Caki2 (cell line): ENCODE measurements around the gene KLHL26. TPM values are rescaled to one million over a fixed set of nuclear protein-coding genes. Genes with fewer than 3 reads are reported as not detected.
"Not testable (repeated sequence)": the region's sequence is repeated elsewhere in the genome, so short reads cannot be mapped to it uniquely, and the experiment has no call there.

Experiments used
- DNase-seq: peaks from one replicate; pipeline ENCODE4 v3.0.0-alpha.2; 2015; ENCODE audit warnings: low read depth
- in situ Hi-C: cut with HindIII; loops from 2 replicates; pipeline ENCODE4 v1.10.0; 2016; ENCODE audit warnings: low sequenced_read_pairs, low pct_unique_long_range_greater_than_20kb, mixed read lengths
- total RNA-seq: library from RNA; depleted of rRNA; stranded (reverse); fragments of >200 nt; shearing (Covaris generic); gene quantifications from 2 replicates; pipeline ENCODE4 v1.2.3, GENCODE V29; 2014; ENCODE audit warnings: low replicate concordance; rRNA removed

Gene KLHL26
- total RNA-seq, result 4.1 and 11.2 TPM in 2 replicates

- DNase-seq, result no peak
- in situ Hi-C loops, result no loop called here
Measured at GRCh38 chr19:18636969-18637629, at the start of gene KLHL26. KLHL26 (plus strand) TSS chr19:18637028; CDS start chr19:18637055, 27 bp downstream.

GRCh38 chr19:18587561-18587960 lies 49.3 kb upstream of the KLHL26 start:
- no peak for DNase-seq
- in situ Hi-C loops, result no loop called here

- in situ Hi-C loops, result no loop called here
- DNase-seq, result no peak
Measured at GRCh38 chr19:18587962-18588610, 48.7 kb upstream of the KLHL26 start.

GRCh38 chr19:18588611-18589379 lies 48.0 kb upstream of the KLHL26 start, which contains the start of gene REX1BD:
REX1BD (plus strand) TSS chr19:18588798; CDS start chr19:18588802, 4 bp downstream.
- peak; percentile 88 for DNase-seq
- in situ Hi-C loops, result no loop called here

- peak; percentile 91 for DNase-seq
Measured at GRCh38 chr19:18589380-18590272, 47.2 kb upstream of the KLHL26 start.

GRCh38 chr19:18590273-18591272 lies 46.3 kb upstream of the KLHL26 start:
- DNase-seq, result peak; percentile 98
- in situ Hi-C loops, result no loop called here

More at GRCh38 chr19:18589380-18590272, 47.2 kb upstream of the KLHL26 start:
- in situ Hi-C loops, result no loop called here

GRCh38 chr19:18591735-18592385 lies 45.0 kb upstream of the KLHL26 start:
- in situ Hi-C loops, result no loop called here
- DNase-seq, result no peak

- DNase-seq, in situ Hi-C loops: not testable (repeated sequence)
Measured at GRCh38 chr19:18592732-18593131, 44.1 kb upstream of the KLHL26 start.

GRCh38 chr19:18593367-18594095 lies 43.3 kb upstream of the KLHL26 start:
- in situ Hi-C loops, result no loop called here
- DNase-seq, result no peak

- in situ Hi-C loops, result no loop called here
- peak; percentile 81 for DNase-seq
Measured at GRCh38 chr19:18594096-18594823, 42.6 kb upstream of the KLHL26 start.

- no peak for DNase-seq
- in situ Hi-C loops, result no loop called here
Measured at GRCh38 chr19:18594824-18595373, 41.9 kb upstream of the KLHL26 start.

GRCh38 chr19:18595475-18595874 lies 41.4 kb upstream of the KLHL26 start:
- DNase-seq, result no peak
- in situ Hi-C loops, result no loop called here

- no peak for DNase-seq
- in situ Hi-C loops, result no loop called here
Measured at GRCh38 chr19:18596752-18597157, 40.1 kb upstream of the KLHL26 start.

- DNase-seq, result no peak
- in situ Hi-C loops, result no loop called here
Measured at GRCh38 chr19:18597809-18598660, 38.8 kb upstream of the KLHL26 start.
